Measurements from ENCODE around the gene ACTG1.

DNA sequence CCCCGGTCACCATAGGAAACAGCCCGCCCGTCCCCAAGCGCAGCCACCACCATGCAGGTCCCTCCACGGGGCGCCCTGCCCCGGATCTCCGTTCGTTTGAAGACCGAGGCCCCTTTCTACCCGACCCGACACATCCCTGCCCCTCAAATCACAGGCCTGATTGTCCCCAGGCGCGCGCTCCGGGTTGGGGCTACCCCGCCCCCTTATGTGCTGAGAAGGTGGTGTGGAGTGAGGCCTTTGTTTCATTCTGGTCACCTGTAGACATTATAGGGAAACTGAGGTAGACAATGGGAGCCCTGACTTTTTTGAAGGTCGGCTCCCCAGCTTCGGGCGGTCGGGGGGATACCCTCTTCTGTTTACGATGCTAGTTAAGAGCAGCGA, 763 bp upstream of the ACTG1 start:
- TF ChIP-seq NFIC (IDR thresholded peaks at IDR 0.05), result no peak
- no peak for TF ChIP-seq NFYB (IDR thresholded peaks at IDR 0.05; ENCODE audit: extremely low read depth, insufficient read length)
- no peak for TF ChIP-seq TCF7L2 (IDR thresholded peaks at IDR 0.05; ENCODE audit: low read depth, low read length)
- TF ChIP-seq, protein P1, sequence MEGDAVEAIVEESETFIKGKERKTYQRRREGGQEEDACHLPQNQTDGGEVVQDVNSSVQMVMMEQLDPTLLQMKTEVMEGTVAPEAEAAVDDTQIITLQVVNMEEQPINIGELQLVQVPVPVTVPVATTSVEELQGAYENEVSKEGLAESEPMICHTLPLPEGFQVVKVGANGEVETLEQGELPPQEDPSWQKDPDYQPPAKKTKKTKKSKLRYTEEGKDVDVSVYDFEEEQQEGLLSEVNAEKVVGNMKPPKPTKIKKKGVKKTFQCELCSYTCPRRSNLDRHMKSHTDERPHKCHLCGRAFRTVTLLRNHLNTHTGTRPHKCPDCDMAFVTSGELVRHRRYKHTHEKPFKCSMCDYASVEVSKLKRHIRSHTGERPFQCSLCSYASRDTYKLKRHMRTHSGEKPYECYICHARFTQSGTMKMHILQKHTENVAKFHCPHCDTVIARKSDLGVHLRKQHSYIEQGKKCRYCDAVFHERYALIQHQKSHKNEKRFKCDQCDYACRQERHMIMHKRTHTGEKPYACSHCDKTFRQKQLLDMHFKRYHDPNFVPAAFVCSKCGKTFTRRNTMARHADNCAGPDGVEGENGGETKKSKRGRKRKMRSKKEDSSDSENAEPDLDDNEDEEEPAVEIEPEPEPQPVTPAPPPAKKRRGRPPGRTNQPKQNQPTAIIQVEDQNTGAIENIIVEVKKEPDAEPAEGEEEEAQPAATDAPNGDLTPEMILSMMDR (IDR thresholded peaks at IDR 0.05 in 2 of 3, conservative IDR thresholded peaks at IDR 0.05 in 1 of 3; ENCODE audit: insufficient read depth in 2 of 3, low read depth in 1 of 3, low read length in 3 of 3), result no peak; a peak in 1 of 6 replicates
- TF ChIP-seq ZBTB7A (IDR thresholded peaks at IDR 0.05; ENCODE audit: borderline replicate concordance, control insufficient read depth, low read depth, low read length), result no peak
- TF ChIP-seq CCAR2 (IDR thresholded peaks at IDR 0.05; ENCODE audit: low read depth, low read length), result no peak
- TF ChIP-seq KDM2B (CRISPR knock-in tag; IDR thresholded peaks at IDR 0.05), result no peak
- TF ChIP-seq, protein P2, sequence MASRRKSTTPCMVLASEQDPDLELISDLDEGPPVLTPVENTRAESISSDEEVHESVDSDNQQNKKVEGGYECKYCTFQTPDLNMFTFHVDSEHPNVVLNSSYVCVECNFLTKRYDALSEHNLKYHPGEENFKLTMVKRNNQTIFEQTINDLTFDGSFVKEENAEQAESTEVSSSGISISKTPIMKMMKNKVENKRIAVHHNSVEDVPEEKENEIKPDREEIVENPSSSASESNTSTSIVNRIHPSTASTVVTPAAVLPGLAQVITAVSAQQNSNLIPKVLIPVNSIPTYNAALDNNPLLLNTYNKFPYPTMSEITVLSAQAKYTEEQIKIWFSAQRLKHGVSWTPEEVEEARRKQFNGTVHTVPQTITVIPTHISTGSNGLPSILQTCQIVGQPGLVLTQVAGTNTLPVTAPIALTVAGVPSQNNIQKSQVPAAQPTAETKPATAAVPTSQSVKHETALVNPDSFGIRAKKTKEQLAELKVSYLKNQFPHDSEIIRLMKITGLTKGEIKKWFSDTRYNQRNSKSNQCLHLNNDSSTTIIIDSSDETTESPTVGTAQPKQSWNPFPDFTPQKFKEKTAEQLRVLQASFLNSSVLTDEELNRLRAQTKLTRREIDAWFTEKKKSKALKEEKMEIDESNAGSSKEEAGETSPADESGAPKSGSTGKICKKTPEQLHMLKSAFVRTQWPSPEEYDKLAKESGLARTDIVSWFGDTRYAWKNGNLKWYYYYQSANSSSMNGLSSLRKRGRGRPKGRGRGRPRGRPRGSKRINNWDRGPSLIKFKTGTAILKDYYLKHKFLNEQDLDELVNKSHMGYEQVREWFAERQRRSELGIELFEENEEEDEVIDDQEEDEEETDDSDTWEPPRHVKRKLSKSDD (conservative IDR thresholded peaks at IDR 0.05; ENCODE audit: low read length), result no peak

All from K562 (cell line).